HCT116 (cell line): Measurements from ENCODE around the gene MTA1.

Experiments used
- CBX3 ChIP-seq: IDR thresholded peaks from 2 replicates; pipeline ENCODE4 v1.6.1; 2012; ENCODE audit warnings: low read depth
- CTCF ChIP-seq, 3 experiments: fragments of 200-600 bp in 1 of 3; sonication (generic) in 1 of 3; IDR thresholded peaks in 2 of 3; conservative IDR thresholded peaks in 1 of 3; 2 replicates each; pipeline ENCODE4 v1.5.1; 2012 to 2017; ENCODE audit warnings: low read depth in 2 of 3, low read length in 2 of 3, antibody characterized with exemption in 1 of 3, borderline replicate concordance in 1 of 3, control low read depth in 1 of 3, mild to moderate bottlenecking in 1 of 3, mixed read lengths in 1 of 3, mixed run types in 1 of 3, moderate library complexity in 1 of 3; ENCODE audit not compliant: insufficient read depth in 1 of 3
- EZH2 ChIP-seq: fragments of 200-600 bp; sonication (generic); IDR thresholded peaks from 2 replicates; pipeline ENCODE4 v1.6.1; 2017; ENCODE audit warnings: antibody characterized with exemption, mixed run types
- JUND ChIP-seq: IDR thresholded peaks from 2 replicates; pipeline ENCODE4 v1.6.1; 2012
- POLR2A ChIP-seq: IDR thresholded peaks from 2 replicates; pipeline ENCODE4 v1.7.0; 2011; ENCODE audit warnings: borderline replicate concordance; ENCODE audit not compliant: insufficient read depth, insufficient read length; ENCODE audit errors: extremely low read depth
- POLR2AphosphoS5 ChIP-seq: IDR thresholded peaks from 2 replicates; pipeline ENCODE4 v1.6.1; 2011; ENCODE audit warnings: mild to moderate bottlenecking, low read depth, low read length, moderate library complexity
- RAD21 ChIP-seq: IDR thresholded peaks from 2 replicates; pipeline ENCODE4 v1.6.1; 2012; ENCODE audit warnings: low read depth, mild to moderate bottlenecking
- SP1 ChIP-seq: IDR thresholded peaks from 2 replicates; pipeline ENCODE4 v1.6.1; 2012; ENCODE audit warnings: low read depth
- YY1 ChIP-seq: IDR thresholded peaks from 2 replicates; pipeline ENCODE4 v1.6.1; 2011; ENCODE audit warnings: low read length, low read depth, moderate library complexity, mild to moderate bottlenecking; ENCODE audit not compliant: insufficient replicate concordance; ENCODE audit errors: extremely low read depth
- TF ChIP-seq, protein P1 (sequence below): IDR thresholded peaks from 2 replicates; pipeline ENCODE4 v1.6.1; 2012

DNA sequence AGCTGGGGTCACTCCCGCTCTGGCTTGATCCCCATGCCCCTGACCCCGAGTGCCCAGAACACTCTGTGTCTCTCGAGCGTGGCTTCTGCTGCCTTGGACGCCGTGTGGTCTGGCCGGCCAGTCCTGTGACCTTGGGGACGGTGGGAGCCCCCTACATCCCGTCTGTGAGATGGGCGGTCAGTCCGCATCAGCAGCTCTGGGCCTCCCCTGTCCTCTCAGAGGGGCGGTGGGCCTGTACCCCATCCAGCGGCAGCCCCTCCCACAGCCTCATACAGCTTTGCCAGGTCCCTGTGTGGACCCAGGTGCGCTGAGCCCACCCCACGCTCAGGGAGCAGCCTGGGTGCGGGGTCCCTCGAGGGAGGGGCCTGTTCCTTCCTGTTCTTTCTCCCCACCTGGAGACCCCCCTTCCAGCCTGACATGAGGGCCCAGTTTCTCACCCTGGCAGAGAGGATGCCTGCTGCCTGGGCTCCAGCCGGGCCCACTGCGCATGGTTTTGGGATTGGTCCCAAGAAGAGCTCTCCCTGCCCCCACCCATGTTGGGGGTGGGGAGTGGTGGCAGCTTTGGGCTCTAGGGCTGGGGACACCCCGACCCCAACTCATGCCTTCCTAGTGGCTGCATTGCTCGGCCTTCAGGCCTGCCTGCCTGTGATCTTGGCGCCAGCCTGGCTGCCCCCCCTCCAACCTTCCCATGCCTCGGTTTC lies 1.5 kb downstream of the MTA1 start:
- no peak for TF ChIP-seq CBX3
- no peak for TF ChIP-seq CTCF (IDR thresholded peaks at IDR 0.05 in 2 of 3, conservative IDR thresholded peaks at IDR 0.05 in 1 of 3; ENCODE audit: borderline replicate concordance in 1 of 3, insufficient read depth in 1 of 3, low read depth in 2 of 3, low read length in 2 of 3)
- TF ChIP-seq, protein P1, sequence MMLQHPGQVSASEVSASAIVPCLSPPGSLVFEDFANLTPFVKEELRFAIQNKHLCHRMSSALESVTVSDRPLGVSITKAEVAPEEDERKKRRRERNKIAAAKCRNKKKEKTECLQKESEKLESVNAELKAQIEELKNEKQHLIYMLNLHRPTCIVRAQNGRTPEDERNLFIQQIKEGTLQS: no peak
- no peak for TF ChIP-seq EZH2
- no peak for TF ChIP-seq YY1
- no peak for TF ChIP-seq SP1
- TF ChIP-seq JUND: no peak
- no peak for TF ChIP-seq RAD21
- no peak for TF ChIP-seq POLR2A
- no peak for TF ChIP-seq POLR2AphosphoS5
